Measurements from ENCODE around the gene GKAP1. TPM values are rescaled to one million over a fixed set of nuclear protein-coding genes. Genes with fewer than 3 reads are reported as not detected.

GKAP1 gene
- total RNA-seq, 1 experiment from 2014 or later = 6.1 TPM

GRCh38 chr9:83754383-83754977, 63.1 kb downstream of the GKAP1 start:
- POLR2A ChIA-PET = no interaction called here
- Mint-ChIP-seq H3K9me3 (no peaks in the 10 kb centered on the region), H3K4me3 (no peak overlapping the region)

More at GRCh38 chr9:83754383-83754977, 63.1 kb downstream of the GKAP1 start:
- H3K27me3 Mint-ChIP-seq (ENCODE audit: low read depth) = no peaks in the 10 kb centered on the region
- TF ChIP-seq EMX1 (CRISPR knock-in tag; IDR thresholded peaks at IDR 0.05) (no peak), ATF2 (CRISPR knock-in tag; IDR thresholded peaks at IDR 0.05; ENCODE audit: borderline replicate concordance, low read depth) (no peak), ZNF263 (CRISPR knock-in tag; IDR thresholded peaks at IDR 0.05; ENCODE audit: low read depth) (no peak), GTF2I (CRISPR knock-in tag; conservative IDR thresholded peaks at IDR 0.05) (no peak), CBFB (CRISPR knock-in tag; IDR thresholded peaks at IDR 0.05; ENCODE audit: low read depth) (no peak), RELA (CRISPR knock-in tag; IDR thresholded peaks at IDR 0.05; ENCODE audit: borderline replicate concordance) (no peak), MLX (CRISPR knock-in tag; IDR thresholded peaks at IDR 0.05) (no peak), CTCF (IDR thresholded peaks at IDR 0.05) (no peak), ZSCAN18 (CRISPR knock-in tag; IDR thresholded peaks at IDR 0.05) (no peak), ZNF671 (CRISPR knock-in tag; IDR thresholded peaks at IDR 0.05) (no peak), ZNF121 (CRISPR knock-in tag; IDR thresholded peaks at IDR 0.05) (no peak), ESRRA (CRISPR knock-in tag; IDR thresholded peaks at IDR 0.05; ENCODE audit: borderline replicate concordance) (no peak), NR3C1 (CRISPR knock-in tag; conservative IDR thresholded peaks at IDR 0.05; ENCODE audit: low read depth) (no peak), GABPB1 (CRISPR knock-in tag; IDR thresholded peaks at IDR 0.05) (no peak), TEAD4 (CRISPR knock-in tag; IDR thresholded peaks at IDR 0.05) (no peak), RORB (CRISPR knock-in tag; IDR thresholded peaks at IDR 0.05) (no peak)
- TF ChIP-seq, protein P1, sequence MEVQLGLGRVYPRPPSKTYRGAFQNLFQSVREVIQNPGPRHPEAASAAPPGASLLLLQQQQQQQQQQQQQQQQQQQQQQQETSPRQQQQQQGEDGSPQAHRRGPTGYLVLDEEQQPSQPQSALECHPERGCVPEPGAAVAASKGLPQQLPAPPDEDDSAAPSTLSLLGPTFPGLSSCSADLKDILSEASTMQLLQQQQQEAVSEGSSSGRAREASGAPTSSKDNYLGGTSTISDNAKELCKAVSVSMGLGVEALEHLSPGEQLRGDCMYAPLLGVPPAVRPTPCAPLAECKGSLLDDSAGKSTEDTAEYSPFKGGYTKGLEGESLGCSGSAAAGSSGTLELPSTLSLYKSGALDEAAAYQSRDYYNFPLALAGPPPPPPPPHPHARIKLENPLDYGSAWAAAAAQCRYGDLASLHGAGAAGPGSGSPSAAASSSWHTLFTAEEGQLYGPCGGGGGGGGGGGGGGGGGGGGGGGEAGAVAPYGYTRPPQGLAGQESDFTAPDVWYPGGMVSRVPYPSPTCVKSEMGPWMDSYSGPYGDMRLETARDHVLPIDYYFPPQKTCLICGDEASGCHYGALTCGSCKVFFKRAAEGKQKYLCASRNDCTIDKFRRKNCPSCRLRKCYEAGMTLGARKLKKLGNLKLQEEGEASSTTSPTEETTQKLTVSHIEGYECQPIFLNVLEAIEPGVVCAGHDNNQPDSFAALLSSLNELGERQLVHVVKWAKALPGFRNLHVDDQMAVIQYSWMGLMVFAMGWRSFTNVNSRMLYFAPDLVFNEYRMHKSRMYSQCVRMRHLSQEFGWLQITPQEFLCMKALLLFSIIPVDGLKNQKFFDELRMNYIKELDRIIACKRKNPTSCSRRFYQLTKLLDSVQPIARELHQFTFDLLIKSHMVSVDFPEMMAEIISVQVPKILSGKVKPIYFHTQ (CRISPR knock-in tag; IDR thresholded peaks at IDR 0.05) = no peak
- TF ChIP-seq, protein P2, sequence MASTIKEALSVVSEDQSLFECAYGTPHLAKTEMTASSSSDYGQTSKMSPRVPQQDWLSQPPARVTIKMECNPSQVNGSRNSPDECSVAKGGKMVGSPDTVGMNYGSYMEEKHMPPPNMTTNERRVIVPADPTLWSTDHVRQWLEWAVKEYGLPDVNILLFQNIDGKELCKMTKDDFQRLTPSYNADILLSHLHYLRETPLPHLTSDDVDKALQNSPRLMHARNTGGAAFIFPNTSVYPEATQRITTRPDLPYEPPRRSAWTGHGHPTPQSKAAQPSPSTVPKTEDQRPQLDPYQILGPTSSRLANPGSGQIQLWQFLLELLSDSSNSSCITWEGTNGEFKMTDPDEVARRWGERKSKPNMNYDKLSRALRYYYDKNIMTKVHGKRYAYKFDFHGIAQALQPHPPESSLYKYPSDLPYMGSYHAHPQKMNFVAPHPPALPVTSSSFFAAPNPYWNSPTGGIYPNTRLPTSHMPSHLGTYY (CRISPR knock-in tag; IDR thresholded peaks at IDR 0.05) = no peak
- TF ChIP-seq, protein P3, sequence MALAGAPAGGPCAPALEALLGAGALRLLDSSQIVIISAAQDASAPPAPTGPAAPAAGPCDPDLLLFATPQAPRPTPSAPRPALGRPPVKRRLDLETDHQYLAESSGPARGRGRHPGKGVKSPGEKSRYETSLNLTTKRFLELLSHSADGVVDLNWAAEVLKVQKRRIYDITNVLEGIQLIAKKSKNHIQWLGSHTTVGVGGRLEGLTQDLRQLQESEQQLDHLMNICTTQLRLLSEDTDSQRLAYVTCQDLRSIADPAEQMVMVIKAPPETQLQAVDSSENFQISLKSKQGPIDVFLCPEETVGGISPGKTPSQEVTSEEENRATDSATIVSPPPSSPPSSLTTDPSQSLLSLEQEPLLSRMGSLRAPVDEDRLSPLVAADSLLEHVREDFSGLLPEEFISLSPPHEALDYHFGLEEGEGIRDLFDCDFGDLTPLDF (CRISPR knock-in tag; IDR thresholded peaks at IDR 0.05) = no peak
- no peak for DNase-seq (ENCODE audit: low spot score)
- peak overlapping the region; percentile 14; the same call in 1 of the 2 replicates for H3K27ac Mint-ChIP-seq
- no peak for ATAC-seq
- CTCF ChIA-PET = no interaction called here
- no peaks in the 10 kb centered on the region for H3K36me3 Mint-ChIP-seq
- no peaks in the 10 kb centered on the region for H3K4me1 Mint-ChIP-seq

Measured in WTC11 (cell line).